ENCODE results near the gene NFATC1.

DNA sequence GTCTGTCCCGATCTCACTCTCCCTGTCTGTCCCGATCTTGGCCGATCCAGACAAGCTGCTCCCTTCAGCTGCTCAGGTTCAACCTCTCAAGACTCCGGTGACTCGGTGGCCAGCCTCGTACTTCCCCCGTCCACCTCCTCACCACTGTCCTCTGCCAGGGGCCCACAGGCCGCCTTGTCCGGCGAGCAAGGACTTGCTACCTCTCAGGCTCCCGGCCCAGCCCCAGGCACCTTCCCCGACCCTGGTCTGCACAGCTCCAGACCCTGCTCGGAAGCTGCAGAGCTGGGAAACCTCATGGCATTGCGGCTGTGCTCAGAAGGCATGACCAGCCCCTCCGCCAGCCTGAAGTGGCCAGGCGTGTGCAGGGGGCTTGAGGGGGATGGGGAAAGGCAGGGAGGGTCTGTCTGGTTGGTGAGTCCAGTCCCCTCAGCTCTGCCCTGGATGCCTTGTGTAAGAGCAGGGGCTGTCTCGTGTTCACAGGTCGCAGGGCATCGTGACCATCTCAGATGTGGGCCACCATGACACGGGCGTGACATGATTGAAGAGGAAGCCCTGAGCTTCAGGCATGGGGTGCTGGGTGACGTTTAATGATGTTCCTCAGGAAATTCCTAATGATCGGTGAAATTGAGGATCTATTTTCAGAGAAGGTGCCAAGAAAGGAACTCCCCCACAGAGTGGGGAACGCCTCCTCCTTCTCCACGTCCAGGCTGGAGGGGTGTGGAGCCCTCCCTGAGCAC lies 162.6 kb downstream of the NFATC1 start:
- TF ChIP-seq, protein P1, sequence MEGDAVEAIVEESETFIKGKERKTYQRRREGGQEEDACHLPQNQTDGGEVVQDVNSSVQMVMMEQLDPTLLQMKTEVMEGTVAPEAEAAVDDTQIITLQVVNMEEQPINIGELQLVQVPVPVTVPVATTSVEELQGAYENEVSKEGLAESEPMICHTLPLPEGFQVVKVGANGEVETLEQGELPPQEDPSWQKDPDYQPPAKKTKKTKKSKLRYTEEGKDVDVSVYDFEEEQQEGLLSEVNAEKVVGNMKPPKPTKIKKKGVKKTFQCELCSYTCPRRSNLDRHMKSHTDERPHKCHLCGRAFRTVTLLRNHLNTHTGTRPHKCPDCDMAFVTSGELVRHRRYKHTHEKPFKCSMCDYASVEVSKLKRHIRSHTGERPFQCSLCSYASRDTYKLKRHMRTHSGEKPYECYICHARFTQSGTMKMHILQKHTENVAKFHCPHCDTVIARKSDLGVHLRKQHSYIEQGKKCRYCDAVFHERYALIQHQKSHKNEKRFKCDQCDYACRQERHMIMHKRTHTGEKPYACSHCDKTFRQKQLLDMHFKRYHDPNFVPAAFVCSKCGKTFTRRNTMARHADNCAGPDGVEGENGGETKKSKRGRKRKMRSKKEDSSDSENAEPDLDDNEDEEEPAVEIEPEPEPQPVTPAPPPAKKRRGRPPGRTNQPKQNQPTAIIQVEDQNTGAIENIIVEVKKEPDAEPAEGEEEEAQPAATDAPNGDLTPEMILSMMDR (IDR thresholded peaks at IDR 0.05; ENCODE audit: poor library complexity, severe bottlenecking), result no peak
- TF ChIP-seq POLR2AphosphoS5 (IDR thresholded peaks at IDR 0.05) (no peak), EP300 (conservative IDR thresholded peaks at IDR 0.05; ENCODE audit: poor library complexity, severe bottlenecking) (no peak), EZH2 (IDR thresholded peaks at IDR 0.05; ENCODE audit: borderline replicate concordance, insufficient read depth, low read length, poor library complexity, severe bottlenecking) (no peak)
